ENCODE results near the gene DPYD.

DPYD gene

DNA sequence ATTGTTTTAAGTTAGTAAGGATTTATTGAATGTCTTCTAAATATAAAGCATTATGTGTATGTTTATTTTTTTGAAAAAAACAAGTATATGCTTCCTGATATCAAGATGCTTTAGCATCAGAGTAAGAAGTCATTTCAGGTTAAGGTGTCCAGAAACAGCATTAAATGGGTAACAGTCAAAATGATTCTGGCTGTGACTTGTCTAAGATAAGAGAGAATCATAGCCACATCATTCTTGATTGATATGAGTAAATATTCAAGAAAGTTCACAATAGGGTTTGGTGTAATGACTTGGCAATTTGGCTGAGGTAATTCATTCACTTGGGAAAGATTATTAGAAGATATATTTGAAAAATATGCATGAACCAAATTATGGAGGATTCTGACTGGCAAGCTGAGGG is 193.8 kb downstream of the DPYD start:
- Histone ChIP-seq H3K4me1 (ENCODE audit: control insufficient read depth, insufficient read depth, low read length, unreplicated experiment) (no peaks in the 10 kb centered on the region), H3K36me3 (ENCODE audit: insufficient read depth, low read length) (peaks cover 8% of the 10 kb centered on the region; the same call in 1 of the 2 replicates), H3K4me3 (ENCODE audit: low read depth, low read length) (no peak overlapping the region), H3K27ac (ENCODE audit: low read depth, low read length) (no peak overlapping the region), H3K27me3 (ENCODE audit: insufficient read depth, low read length) (no peaks in the 10 kb centered on the region), H3K79me2 (ENCODE audit: control insufficient read depth, insufficient read depth, low read length, unreplicated experiment) (no peaks in the 10 kb centered on the region), H2AFZ (ENCODE audit: low read length, unreplicated experiment) (no peak overlapping the region)

DNA sequence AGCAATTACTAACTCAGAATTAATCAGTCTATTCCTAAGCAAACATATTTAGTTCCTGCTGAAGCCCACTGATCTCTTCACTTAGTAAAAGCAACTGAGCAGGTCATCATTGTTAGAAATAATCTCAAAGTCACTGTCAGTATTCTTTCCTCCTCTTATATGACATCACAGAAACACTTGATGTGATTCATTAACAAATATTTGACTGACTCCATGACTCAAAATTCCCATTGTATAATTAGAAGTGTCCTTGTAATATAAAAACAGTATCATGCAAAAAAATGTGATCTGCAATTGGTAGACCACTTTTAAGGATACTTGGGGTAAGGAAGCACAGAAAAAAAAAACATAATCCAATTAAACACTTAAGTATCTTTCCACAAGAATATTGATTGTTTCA is 194.4 kb downstream of the DPYD start:
- Histone ChIP-seq H3K36me3 (ENCODE audit: insufficient read depth, low read length) (peaks cover 8% of the 10 kb centered on the region; the same call in 1 of the 2 replicates), H3K4me1 (ENCODE audit: control insufficient read depth, insufficient read depth, low read length, unreplicated experiment) (no peaks in the 10 kb centered on the region), H3K4me3 (ENCODE audit: low read depth, low read length) (no peak overlapping the region), H2AFZ (ENCODE audit: low read length, unreplicated experiment) (no peak overlapping the region), H3K27me3 (ENCODE audit: insufficient read depth, low read length) (no peaks in the 10 kb centered on the region), H3K79me2 (ENCODE audit: control insufficient read depth, insufficient read depth, low read length, unreplicated experiment) (no peaks in the 10 kb centered on the region), H3K27ac (ENCODE audit: low read depth, low read length) (no peak overlapping the region)

DNA sequence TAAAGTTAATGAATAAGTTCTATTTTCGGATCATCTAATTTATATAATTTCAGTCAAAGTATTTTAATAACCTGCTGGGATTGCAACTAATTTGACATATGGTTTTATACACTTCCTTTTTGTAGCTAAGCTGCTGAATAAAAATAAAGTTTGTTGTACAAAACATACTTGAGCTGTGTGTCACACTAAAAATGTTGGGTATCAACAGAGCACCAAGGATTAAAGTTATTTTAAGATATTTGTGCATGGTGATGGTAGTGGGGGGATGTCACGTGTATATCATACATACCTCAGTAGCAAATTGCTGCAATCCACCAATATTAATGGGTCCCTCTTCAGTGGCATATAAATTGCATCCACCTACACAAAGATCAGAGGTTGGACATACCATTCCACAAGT is 199.6 kb downstream of the DPYD start:
- no peak overlapping the region for H3K27ac ChIP-seq (ENCODE audit: low read depth, low read length)

DNA sequence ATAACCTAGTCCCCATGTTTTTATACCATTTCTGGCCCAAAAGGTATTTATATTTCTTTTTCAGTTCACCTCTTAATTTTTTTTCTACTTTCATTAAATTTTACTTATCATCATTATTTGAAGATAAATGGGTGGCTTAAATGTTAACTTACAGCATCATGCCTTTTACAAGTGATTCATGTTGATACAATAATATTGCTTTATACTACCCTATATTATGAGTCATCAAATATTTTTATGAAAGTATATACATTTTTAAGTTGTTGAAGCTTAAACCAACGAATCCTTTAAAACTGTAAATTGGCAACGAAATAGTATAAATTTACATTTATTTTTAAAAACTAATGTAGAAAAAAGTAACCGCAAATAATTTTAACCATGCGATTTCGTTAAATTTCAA is 207.9 kb downstream of the DPYD start:
- Histone ChIP-seq H3K4me1 (ENCODE audit: control insufficient read depth, insufficient read depth, low read length, unreplicated experiment) (no peaks in the 10 kb centered on the region), H3K27ac (ENCODE audit: low read depth, low read length) (no peak overlapping the region), H3K4me3 (ENCODE audit: low read depth, low read length) (no peak overlapping the region), H3K79me2 (ENCODE audit: control insufficient read depth, insufficient read depth, low read length, unreplicated experiment) (no peaks in the 10 kb centered on the region), H3K27me3 (ENCODE audit: insufficient read depth, low read length) (no peaks in the 10 kb centered on the region), H3K36me3 (ENCODE audit: insufficient read depth, low read length) (peaks cover 14% of the 10 kb centered on the region), H2AFZ (ENCODE audit: low read length, unreplicated experiment) (no peak overlapping the region)

More for the DNA sequence above, 199.6 kb downstream of the DPYD start:
- H3K4me1 ChIP-seq (ENCODE audit: control insufficient read depth, insufficient read depth, low read length, unreplicated experiment): no peaks in the 10 kb centered on the region
- peaks cover 18% of the 10 kb centered on the region for H3K36me3 ChIP-seq (ENCODE audit: insufficient read depth, low read length)
- H3K27me3 ChIP-seq (ENCODE audit: insufficient read depth, low read length): no peaks in the 10 kb centered on the region
- no peaks in the 10 kb centered on the region for H3K79me2 ChIP-seq (ENCODE audit: control insufficient read depth, insufficient read depth, low read length, unreplicated experiment)
- no peak overlapping the region for H3K4me3 ChIP-seq (ENCODE audit: low read depth, low read length)
- H2AFZ ChIP-seq (ENCODE audit: low read length, unreplicated experiment): no peak overlapping the region

DNA sequence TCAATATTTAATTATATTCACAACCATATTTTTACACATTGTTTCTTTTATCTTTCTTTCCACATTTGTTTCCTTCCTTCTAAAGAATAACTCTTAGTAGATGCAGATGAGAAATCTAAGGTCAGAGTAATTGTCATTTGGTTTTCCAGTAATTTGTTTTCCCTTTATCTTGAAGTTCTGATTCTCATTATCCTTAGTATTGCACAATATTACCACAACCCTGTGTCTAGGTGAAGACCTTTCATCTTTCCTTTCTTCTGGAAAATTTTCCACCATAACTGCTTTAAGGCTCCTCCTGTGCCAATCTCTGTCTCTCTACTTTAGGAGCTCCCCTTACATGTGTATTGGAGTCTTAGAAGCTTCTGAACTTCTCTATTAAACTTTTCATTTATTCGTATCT is 209.0 kb downstream of the DPYD start:
- 0 out of 2 replicates have a peak, but pooled peaks cover 7% of the 10 kb centered on the region for H3K36me3 ChIP-seq (ENCODE audit: insufficient read depth, low read length)
- no peaks in the 10 kb centered on the region for H3K27me3 ChIP-seq (ENCODE audit: insufficient read depth, low read length)
- H2AFZ ChIP-seq (ENCODE audit: low read length, unreplicated experiment): no peak overlapping the region
- H3K27ac ChIP-seq (ENCODE audit: low read depth, low read length): no peak overlapping the region
- no peaks in the 10 kb centered on the region for H3K4me1 ChIP-seq (ENCODE audit: control insufficient read depth, insufficient read depth, low read length, unreplicated experiment)
- no peaks in the 10 kb centered on the region for H3K79me2 ChIP-seq (ENCODE audit: control insufficient read depth, insufficient read depth, low read length, unreplicated experiment)
- H3K4me3 ChIP-seq (ENCODE audit: low read depth, low read length): no peak overlapping the region

DNA sequence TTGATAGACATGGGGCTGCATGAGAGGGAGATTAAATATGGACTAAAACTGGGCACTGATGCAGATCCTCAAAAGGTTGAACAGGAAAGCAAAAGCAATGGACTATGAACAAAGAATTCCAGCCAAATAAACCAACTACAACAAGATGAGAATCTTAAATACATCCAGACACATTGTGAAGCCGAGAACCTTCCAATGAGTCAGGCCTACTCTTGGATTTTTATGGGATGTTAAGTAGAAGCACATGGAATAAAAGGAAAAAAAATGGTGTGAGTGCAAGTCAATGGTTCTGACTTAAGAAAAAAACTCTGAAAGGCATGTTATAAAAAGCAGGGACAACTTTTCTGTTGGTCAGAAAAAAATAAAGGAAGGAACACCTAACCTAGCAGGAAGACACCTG is 227.2 kb downstream of the DPYD start:
- Histone ChIP-seq H3K36me3 (ENCODE audit: insufficient read depth, low read length) (no peaks in the 10 kb centered on the region; the same call in 1 of the 2 replicates), H3K79me2 (ENCODE audit: control insufficient read depth, insufficient read depth, low read length, unreplicated experiment) (no peaks in the 10 kb centered on the region), H3K4me1 (ENCODE audit: control insufficient read depth, insufficient read depth, low read length, unreplicated experiment) (no peaks in the 10 kb centered on the region), H2AFZ (ENCODE audit: low read length, unreplicated experiment) (no peak overlapping the region), H3K27ac (ENCODE audit: low read depth, low read length) (no peak overlapping the region), H3K4me3 (ENCODE audit: low read depth, low read length) (no peak overlapping the region), H3K27me3 (ENCODE audit: insufficient read depth, low read length) (no peaks in the 10 kb centered on the region)

DNA sequence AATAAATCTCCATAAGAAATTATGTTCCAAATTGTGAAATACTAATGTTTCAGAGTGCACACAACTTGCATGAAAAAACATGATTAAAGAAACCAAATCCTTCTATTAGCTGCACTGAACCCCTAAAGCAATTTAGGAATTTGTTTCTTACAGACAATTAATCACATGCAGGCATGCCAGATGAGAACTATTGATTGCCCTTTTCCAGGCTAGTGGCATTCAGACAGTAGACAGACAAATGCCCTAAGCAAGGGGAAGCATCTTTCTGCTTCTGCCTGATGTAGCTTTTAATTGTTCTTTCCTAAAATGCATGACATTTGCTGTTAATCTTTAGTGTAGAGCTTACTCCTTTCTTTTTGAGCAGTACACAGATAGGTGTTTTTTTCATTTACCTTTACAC is 229.5 kb downstream of the DPYD start:
- no peak overlapping the region for H3K4me3 ChIP-seq (ENCODE audit: low read depth, low read length)
- no peaks in the 10 kb centered on the region for H3K4me1 ChIP-seq (ENCODE audit: control insufficient read depth, insufficient read depth, low read length, unreplicated experiment)
- H3K27me3 ChIP-seq (ENCODE audit: insufficient read depth, low read length): no peaks in the 10 kb centered on the region
- H3K36me3 ChIP-seq (ENCODE audit: insufficient read depth, low read length): peaks cover 8% of the 10 kb centered on the region
- H3K27ac ChIP-seq (ENCODE audit: low read depth, low read length): no peak overlapping the region
- H2AFZ ChIP-seq (ENCODE audit: low read length, unreplicated experiment): no peak overlapping the region
- no peaks in the 10 kb centered on the region for H3K79me2 ChIP-seq (ENCODE audit: control insufficient read depth, insufficient read depth, low read length, unreplicated experiment)

DNA sequence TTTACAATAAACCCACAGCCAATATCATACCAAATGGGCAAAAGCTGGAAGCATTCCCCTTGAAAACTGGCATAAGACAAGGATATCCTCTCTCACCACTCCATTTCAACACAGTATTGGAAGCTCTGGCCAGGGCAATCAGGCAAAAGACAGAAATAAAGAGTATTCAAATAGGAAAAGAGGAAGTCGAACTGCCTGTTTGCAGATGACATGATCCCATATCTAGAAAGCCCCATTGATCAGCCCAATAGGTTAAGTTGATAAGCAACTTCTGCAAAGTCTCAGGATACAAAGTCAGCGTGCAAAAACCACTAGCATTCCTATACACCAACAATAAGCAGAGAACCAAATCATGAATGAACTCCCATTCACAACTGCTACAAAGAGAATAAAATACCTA is 235.5 kb downstream of the DPYD start:
- no peaks in the 10 kb centered on the region for H3K79me2 ChIP-seq (ENCODE audit: control insufficient read depth, insufficient read depth, low read length, unreplicated experiment)
- H3K4me1 ChIP-seq (ENCODE audit: control insufficient read depth, insufficient read depth, low read length, unreplicated experiment): no peaks in the 10 kb centered on the region
- H3K27me3 ChIP-seq (ENCODE audit: insufficient read depth, low read length): no peaks in the 10 kb centered on the region
- H3K4me3 ChIP-seq (ENCODE audit: low read depth, low read length): no peak overlapping the region
- peaks cover 17% of the 10 kb centered on the region for H3K36me3 ChIP-seq (ENCODE audit: insufficient read depth, low read length)
- H2AFZ ChIP-seq (ENCODE audit: low read length, unreplicated experiment): no peak overlapping the region
- H3K27ac ChIP-seq (ENCODE audit: low read depth, low read length): no peak overlapping the region

DNA sequence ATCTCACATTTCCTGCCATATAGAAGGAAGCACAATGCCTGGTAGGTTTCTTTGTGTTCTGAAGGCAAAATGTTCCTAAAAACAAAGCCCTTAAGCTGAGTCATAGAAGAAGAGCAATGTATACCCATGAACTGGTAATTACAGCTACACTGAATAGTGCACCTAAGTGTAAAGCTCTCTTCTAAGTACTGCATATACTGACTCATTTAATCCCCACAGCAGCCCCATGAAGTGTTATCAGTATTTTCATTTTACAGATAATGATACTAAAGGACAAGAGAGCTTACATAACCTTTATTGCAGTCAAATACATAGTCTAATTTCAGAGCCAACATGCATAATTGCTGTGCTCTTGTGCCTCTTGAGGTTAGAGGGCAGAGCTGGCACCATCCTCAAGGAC is 239.9 kb downstream of the DPYD start:
- H3K36me3 ChIP-seq (ENCODE audit: insufficient read depth, low read length): peaks cover 9% of the 10 kb centered on the region; the same call in 1 of the 2 replicates
- H3K79me2 ChIP-seq (ENCODE audit: control insufficient read depth, insufficient read depth, low read length, unreplicated experiment): no peaks in the 10 kb centered on the region
- no peak overlapping the region for H2AFZ ChIP-seq (ENCODE audit: low read length, unreplicated experiment)
- H3K27me3 ChIP-seq (ENCODE audit: insufficient read depth, low read length): no peaks in the 10 kb centered on the region
- H3K4me3 ChIP-seq (ENCODE audit: low read depth, low read length): no peak overlapping the region
- H3K27ac ChIP-seq (ENCODE audit: low read depth, low read length): no peak overlapping the region
- no peaks in the 10 kb centered on the region for H3K4me1 ChIP-seq (ENCODE audit: control insufficient read depth, insufficient read depth, low read length, unreplicated experiment)

DNA sequence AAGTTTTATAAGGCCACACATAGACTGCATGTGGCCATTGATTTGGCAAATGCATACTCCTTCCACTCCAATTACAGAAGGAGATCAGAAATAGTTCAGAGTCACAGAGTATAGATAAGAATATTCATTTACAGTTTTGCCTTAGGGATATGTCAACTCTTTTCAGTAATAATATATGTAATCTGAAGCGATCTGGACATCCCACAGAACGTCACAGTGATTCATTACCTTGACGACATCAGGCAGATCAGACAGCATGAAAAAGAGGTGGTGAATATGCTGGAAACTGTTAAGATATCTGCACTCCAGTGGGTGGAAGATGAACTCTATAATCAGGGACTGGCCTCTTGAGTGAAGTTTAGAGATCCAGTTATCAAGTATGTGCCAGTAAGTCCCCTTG is 240.4 kb downstream of the DPYD start:
- Histone ChIP-seq H3K4me1 (ENCODE audit: control insufficient read depth, insufficient read depth, low read length, unreplicated experiment) (no peaks in the 10 kb centered on the region), H3K4me3 (ENCODE audit: low read depth, low read length) (no peak overlapping the region), H2AFZ (ENCODE audit: low read length, unreplicated experiment) (no peak overlapping the region), H3K27ac (ENCODE audit: low read depth, low read length) (no peak overlapping the region), H3K79me2 (ENCODE audit: control insufficient read depth, insufficient read depth, low read length, unreplicated experiment) (no peaks in the 10 kb centered on the region), H3K27me3 (ENCODE audit: insufficient read depth, low read length) (no peaks in the 10 kb centered on the region), H3K36me3 (ENCODE audit: insufficient read depth, low read length) (peaks cover 8% of the 10 kb centered on the region; the same call in 1 of the 2 replicates)

DNA sequence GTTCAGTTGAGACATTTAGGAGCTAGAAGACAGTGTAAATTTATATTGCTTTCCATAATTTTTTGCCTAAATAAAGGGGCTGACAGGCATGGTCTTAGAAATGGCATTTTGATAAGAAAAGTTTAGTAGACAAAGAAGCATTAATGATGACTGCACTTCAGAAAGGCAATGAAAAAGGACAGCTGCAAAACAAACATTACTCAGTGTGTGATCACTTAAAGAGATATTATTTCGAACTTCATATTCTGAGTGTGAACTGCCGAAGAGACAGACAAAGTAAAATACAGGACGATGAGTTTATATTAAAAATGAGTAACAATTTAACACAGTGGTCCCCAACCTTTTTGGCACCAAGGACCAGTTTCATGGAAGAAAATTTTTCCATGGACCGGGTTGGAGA is 243.1 kb downstream of the DPYD start:
- H3K27ac ChIP-seq (ENCODE audit: low read depth, low read length): no peak overlapping the region
- H2AFZ ChIP-seq (ENCODE audit: low read length, unreplicated experiment): no peak overlapping the region
- 0 out of 2 replicates have a peak, but pooled peaks cover 5% of the 10 kb centered on the region for H3K36me3 ChIP-seq (ENCODE audit: insufficient read depth, low read length)
- no peaks in the 10 kb centered on the region for H3K79me2 ChIP-seq (ENCODE audit: control insufficient read depth, insufficient read depth, low read length, unreplicated experiment)
- H3K27me3 ChIP-seq (ENCODE audit: insufficient read depth, low read length): no peaks in the 10 kb centered on the region
- no peak overlapping the region for H3K4me3 ChIP-seq (ENCODE audit: low read depth, low read length)
- H3K4me1 ChIP-seq (ENCODE audit: control insufficient read depth, insufficient read depth, low read length, unreplicated experiment): no peaks in the 10 kb centered on the region

Data from ACC112 (cell line).